Measurements from ENCODE around the gene PIGU. TPM values are rescaled to one million over a fixed set of nuclear protein-coding genes. Genes with fewer than 3 reads are reported as not detected.
A peak's percentile ranks its signal among the peaks of the same experiment; 100 is the strongest.

The PIGU gene
- total and polyA plus RNA-seq, 9 of the 15 experiments (the other 6 are each of a cell fraction or from before 2014, with no cell fraction given) = 6.5 to 100 (median 28.1) TPM

DNA sequence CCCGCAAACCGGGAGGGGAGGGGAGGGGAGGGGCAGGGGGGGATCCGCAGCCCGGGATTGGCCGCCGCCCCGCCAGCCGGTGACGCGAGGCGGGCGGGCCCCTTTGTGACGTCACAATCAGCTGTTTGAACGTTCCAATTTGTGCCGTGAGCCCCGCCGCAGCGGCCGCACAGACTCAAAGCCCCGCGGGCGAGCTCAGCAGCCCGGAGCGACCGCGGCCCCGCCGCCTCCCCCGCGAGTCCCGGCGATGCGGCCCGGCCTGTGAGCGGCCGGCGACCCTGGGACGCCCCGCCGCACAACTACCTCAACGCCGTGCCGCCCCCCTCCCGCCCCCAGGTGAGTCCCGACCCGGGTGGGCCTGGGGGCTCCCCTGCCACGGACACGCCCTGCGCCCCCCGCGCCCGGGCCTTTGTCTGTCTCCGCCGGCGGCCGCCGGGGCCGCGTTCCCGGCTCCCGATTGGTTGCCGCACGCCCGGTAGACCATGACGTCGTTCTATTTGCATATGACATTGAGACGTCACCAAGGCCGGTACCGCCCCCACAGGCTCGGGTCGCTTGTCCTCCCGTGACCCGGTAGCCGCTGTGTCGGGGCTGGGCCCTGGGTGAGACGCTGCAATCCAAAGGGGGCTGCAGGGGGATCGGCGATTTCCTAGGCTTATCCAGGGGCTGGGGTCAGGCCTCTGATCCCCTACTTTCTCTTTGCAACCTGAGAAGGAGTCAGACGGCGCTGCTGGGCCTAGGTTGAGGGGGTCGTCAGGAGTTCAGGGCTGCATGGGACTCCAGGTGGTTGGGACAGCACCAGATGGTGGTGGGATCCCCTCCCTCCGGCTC is 27.5 kb upstream of the PIGU start, which contains the start of gene TP53INP2 (continued):
- peak; percentile 99 for TF ChIP-seq PCBP1 (IDR thresholded peaks at IDR 0.05; ENCODE audit: low read depth, low read length, poor library complexity, severe bottlenecking)
- TF ChIP-seq TAF7 (tag; IDR thresholded peaks at IDR 0.05) = no peak
- TF ChIP-seq, protein P1, sequence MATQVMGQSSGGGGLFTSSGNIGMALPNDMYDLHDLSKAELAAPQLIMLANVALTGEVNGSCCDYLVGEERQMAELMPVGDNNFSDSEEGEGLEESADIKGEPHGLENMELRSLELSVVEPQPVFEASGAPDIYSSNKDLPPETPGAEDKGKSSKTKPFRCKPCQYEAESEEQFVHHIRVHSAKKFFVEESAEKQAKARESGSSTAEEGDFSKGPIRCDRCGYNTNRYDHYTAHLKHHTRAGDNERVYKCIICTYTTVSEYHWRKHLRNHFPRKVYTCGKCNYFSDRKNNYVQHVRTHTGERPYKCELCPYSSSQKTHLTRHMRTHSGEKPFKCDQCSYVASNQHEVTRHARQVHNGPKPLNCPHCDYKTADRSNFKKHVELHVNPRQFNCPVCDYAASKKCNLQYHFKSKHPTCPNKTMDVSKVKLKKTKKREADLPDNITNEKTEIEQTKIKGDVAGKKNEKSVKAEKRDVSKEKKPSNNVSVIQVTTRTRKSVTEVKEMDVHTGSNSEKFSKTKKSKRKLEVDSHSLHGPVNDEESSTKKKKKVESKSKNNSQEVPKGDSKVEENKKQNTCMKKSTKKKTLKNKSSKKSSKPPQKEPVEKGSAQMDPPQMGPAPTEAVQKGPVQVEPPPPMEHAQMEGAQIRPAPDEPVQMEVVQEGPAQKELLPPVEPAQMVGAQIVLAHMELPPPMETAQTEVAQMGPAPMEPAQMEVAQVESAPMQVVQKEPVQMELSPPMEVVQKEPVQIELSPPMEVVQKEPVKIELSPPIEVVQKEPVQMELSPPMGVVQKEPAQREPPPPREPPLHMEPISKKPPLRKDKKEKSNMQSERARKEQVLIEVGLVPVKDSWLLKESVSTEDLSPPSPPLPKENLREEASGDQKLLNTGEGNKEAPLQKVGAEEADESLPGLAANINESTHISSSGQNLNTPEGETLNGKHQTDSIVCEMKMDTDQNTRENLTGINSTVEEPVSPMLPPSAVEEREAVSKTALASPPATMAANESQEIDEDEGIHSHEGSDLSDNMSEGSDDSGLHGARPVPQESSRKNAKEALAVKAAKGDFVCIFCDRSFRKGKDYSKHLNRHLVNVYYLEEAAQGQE (IDR thresholded peaks at IDR 0.05; ENCODE audit: borderline replicate concordance) = 0 out of 2 replicates have a peak, but pooled peaks have one; percentile 11
- TF ChIP-seq, protein P1 (CRISPR knock-in tag; IDR thresholded peaks at IDR 0.05; ENCODE audit: low read depth) = no peak
- TF ChIP-seq TCF7 (IDR thresholded peaks at IDR 0.05; ENCODE audit: borderline replicate concordance) = no peak
- peak; percentile 49; the same call in 1 of the 2 replicates for TF ChIP-seq XRCC5 (IDR thresholded peaks at IDR 0.05; ENCODE audit: low read depth, low read length)
- peak; percentile 80 for TF ChIP-seq ZFX (CRISPR knock-in tag; IDR thresholded peaks at IDR 0.05)
- TF ChIP-seq MYC (IDR thresholded peaks at IDR 0.05; ENCODE audit: low read depth, low read length) = no peak
- TF ChIP-seq MYC (CRISPR knock-in tag; IDR thresholded peaks at IDR 0.05; ENCODE audit: borderline replicate concordance, low read depth) = peak; percentile 66; the same call in 1 of the 2 replicates
- peak; percentile 52 for TF ChIP-seq NUFIP1 (IDR thresholded peaks at IDR 0.05; ENCODE audit: partially characterized antibody)
- TF ChIP-seq HSF4 (CRISPR knock-in tag; IDR thresholded peaks at IDR 0.05; ENCODE audit: borderline replicate concordance) = no peak
- TF ChIP-seq KLF10 (CRISPR knock-in tag; IDR thresholded peaks at IDR 0.05) = no peak
- TF ChIP-seq, protein P2, sequence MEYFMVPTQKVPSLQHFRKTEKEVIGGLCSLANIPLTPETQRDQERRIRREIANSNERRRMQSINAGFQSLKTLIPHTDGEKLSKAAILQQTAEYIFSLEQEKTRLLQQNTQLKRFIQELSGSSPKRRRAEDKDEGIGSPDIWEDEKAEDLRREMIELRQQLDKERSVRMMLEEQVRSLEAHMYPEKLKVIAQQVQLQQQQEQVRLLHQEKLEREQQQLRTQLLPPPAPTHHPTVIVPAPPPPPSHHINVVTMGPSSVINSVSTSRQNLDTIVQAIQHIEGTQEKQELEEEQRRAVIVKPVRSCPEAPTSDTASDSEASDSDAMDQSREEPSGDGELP (CRISPR knock-in tag; IDR thresholded peaks at IDR 0.05; ENCODE audit: borderline replicate concordance) = peak; percentile 98
- TF ChIP-seq, protein P3, sequence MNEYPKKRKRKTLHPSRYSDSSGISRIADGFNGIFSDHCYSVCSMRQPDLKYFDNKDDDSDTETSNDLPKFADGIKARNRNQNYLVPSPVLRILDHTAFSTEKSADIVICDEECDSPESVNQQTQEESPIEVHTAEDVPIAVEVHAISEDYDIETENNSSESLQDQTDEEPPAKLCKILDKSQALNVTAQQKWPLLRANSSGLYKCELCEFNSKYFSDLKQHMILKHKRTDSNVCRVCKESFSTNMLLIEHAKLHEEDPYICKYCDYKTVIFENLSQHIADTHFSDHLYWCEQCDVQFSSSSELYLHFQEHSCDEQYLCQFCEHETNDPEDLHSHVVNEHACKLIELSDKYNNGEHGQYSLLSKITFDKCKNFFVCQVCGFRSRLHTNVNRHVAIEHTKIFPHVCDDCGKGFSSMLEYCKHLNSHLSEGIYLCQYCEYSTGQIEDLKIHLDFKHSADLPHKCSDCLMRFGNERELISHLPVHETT (CRISPR knock-in tag; conservative IDR thresholded peaks at IDR 0.05 in 1 of 2, IDR thresholded peaks at IDR 0.05 in 1 of 2) = peak in 1 of 2 experiments; percentile 94; a peak in 2 of 4 replicates
- TF ChIP-seq SMAD3 (CRISPR knock-in tag; conservative IDR thresholded peaks at IDR 0.05) = no peak
- TF ChIP-seq, protein P4, sequence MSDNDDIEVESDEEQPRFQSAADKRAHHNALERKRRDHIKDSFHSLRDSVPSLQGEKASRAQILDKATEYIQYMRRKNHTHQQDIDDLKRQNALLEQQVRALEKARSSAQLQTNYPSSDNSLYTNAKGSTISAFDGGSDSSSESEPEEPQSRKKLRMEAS (CRISPR knock-in tag; IDR thresholded peaks at IDR 0.05) = 0 out of 2 replicates have a peak, but pooled peaks have one; percentile 15

All from K562 (cell line).